IPS-11a (cell line): ENCODE results near the gene ALKBH4.
"Not testable (repeated sequence)": the region's sequence is repeated elsewhere in the genome, so short reads cannot be mapped to it uniquely, and the experiment has no call there.

Experiments used
- H3K4me3 ChIP-seq: one replicate; pipeline ENCODE4 v1.5.1; 2013; ENCODE audit warnings: low read depth, low read length, control low read depth

Gene ALKBH4

DNA sequence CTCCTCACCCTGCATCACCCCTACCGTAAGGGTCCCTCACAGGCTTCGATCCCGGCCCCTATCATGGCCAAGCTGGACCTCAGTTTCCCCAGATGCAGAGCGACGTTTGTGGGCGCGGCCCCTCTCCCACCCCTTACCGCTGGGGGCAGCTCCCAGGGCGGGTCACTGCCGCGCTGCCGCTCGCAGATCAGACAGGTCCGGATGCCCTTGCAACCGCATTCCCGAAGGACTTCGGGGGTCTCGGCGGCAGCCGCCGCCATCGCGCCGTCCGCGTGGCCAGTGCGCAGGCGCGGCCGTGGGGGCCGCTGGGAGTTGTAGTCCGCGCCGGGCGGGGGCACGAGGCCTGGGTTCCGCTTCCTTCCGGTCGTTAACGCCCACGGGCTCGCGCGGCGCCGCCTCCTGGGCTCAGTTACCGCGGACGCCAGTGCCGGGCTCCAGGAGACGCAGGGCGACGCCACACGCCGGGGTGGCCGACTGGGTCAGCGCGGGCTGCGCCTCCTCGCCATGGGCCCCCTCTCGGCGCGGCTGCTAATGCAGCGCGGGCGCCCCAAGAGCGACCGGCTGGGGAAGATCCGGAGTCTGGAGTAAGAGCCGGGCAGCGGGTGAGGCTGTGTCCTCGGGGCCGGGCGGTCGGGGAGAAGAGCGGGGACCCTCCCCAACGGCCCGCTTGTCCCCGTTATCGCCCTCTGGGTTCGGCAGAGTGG, at the start of gene ALKBH4, which contains the start of gene LRWD1:
Gene ALKBH4 (minus strand): TSS at position 287 of the 704 bp plus-strand sequence. CDS start 27 bp downstream, at position 260.
Gene LRWD1 (plus strand): TSS at position 408 of the 704 bp plus-strand sequence. CDS start 97 bp downstream, at position 505.
- H3K4me3 ChIP-seq = peak within 1 kb of the TSS; percentile 96

DNA sequence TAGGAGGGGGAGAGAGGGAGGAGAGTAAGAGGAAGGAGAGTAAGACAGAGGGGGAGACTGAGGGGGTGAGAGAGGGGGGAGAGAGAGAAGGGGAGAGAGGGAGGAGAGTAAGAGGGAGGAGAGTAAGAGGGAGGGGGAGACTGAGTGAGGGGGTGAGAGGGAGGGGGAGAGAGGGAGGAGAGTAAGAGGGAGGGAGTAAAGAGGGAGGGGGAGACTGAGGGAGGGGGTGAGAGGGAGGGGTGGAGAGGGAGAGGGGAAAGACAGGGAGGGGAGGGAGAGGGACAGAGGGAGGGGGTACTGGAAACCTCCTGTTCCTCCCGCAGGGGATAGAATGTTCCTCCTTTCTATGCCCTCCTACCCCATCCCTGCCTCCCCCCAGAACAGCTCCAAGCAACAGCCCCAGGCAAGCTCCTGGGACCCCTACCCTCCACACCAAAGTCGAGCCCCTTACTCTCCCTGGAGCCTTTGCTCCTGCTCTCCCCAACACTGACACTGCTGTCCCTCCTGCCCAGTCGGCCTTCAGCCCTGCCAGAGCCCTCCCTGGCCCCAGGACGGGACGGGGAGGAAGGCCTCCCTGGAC, 48.1 kb upstream of the ALKBH4 start:
- H3K4me3 ChIP-seq = not testable (repeated sequence)

- H3K4me3 ChIP-seq = not testable (repeated sequence)
Observed at GRCh38 chr7:102511860-102512522, 47.3 kb upstream of the ALKBH4 start.

DNA sequence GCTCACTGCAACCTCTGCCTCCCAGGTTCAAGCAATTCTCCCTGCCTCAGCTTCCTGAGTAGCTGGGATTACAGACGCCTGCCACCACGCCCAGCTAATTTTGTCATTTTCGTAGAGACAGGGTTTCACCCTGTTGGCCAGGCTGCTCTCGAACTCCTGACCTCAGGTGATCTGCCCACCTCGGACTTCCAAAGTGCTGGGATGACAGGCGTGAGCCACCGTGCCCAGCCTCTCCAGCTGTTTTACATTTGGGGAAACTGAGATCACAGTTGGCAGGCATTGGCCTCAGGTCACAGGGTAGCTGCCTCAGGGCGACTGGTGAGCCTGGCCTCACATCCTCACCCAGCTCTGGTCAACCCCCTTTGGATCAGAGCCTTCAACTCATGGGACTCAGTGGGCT, 45.9 kb upstream of the ALKBH4 start:
- not testable (repeated sequence) for H3K4me3 ChIP-seq

- not testable (repeated sequence) for H3K4me3 ChIP-seq
Observed at GRCh38 chr7:102507410-102508088, 42.9 kb upstream of the ALKBH4 start.

DNA sequence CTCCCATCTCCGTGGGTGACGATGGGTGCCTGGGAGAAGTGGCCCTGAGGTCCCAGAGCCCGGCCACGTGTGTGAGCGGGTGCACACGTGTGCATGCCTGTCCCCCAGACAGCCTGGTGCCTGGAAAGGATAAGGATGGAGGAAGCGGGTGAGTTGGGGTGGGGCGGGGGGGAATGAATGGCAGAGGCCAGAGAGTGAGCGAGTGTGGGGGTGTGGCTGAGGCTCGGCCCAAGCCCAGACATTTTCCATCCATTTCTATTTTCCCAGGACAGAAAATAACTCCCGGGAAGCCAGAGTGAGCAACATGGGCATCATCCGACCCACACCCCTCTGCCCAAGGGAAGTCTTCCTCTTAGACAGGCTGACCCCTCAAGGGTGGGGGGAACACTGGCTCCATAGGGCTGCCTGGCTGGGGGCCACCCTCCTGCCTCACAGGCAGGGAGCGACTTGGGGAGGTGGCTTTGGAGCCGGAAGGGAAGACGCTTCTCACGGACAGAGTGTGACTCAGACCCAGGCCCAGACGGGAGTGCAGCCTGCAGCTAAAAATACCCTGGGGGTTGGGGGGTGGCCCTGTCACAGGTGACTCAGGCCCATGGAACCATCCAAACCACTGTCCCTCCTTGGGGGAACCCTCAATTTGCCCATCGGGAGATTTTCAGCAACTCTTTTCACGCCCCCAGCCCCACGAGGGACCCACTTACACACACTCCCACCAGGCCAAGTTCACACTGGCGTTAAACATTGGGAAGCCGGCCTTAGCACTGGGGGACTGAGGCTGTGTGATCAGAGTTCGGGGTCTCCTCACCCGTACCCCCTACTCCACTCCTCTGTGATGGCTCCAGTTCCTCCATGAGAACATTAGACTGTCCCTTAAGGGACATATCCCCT, 40.9 kb upstream of the ALKBH4 start:
- H3K4me3 ChIP-seq = not testable (repeated sequence)

- not testable (repeated sequence) for H3K4me3 ChIP-seq
Observed at GRCh38 chr7:102503141-102503540, 38.5 kb upstream of the ALKBH4 start.

DNA sequence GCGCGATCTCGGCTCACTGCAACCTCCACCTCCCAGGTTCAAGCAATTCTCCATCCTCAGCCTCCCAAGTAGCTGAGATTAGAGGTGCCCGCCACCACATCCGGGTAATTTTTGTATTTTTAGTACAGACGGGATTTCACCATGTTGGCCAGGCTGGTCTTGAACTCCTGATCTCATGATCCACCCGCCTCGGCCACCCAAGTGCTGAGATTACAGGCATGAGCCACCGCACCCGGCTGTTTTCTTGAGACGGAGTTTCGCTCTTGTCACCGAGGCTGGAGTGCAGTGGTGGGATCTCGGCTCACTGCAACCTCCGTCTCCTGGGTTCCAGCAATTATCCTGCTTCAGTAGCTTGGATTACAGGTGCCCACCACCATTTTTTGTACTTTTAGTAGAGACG, 33.7 kb upstream of the ALKBH4 start:
- H3K4me3 ChIP-seq = not testable (repeated sequence)

GRCh38 chr7:102497308-102497707, 32.6 kb upstream of the ALKBH4 start:
- not testable (repeated sequence) for H3K4me3 ChIP-seq

DNA sequence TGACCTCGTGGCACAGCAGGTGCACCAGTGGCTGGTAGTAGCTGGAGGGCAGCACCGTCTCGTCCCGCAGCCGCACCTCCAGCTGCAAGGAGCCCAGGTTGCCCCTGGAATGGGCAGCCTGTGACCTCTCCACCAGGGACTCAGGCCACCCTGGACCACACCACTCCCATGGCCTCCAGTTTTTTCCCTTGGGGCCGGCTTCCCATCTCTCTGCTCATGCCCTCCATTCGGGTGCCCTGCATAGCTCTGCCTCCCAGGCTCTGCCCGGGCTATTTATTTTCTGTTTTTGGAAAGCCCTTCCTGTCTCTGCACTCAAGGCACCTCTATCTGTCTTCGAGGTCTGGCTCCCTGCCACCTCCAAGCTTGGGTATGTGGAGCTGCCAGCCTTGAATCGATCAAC, 32.2 kb upstream of the ALKBH4 start:
- not testable (repeated sequence) for H3K4me3 ChIP-seq

GRCh38 chr7:102494473-102495149, 29.9 kb upstream of the ALKBH4 start:
- not testable (repeated sequence) for H3K4me3 ChIP-seq

GRCh38 chr7:102494026-102494425, 29.4 kb upstream of the ALKBH4 start:
- not testable (repeated sequence) for H3K4me3 ChIP-seq

DNA sequence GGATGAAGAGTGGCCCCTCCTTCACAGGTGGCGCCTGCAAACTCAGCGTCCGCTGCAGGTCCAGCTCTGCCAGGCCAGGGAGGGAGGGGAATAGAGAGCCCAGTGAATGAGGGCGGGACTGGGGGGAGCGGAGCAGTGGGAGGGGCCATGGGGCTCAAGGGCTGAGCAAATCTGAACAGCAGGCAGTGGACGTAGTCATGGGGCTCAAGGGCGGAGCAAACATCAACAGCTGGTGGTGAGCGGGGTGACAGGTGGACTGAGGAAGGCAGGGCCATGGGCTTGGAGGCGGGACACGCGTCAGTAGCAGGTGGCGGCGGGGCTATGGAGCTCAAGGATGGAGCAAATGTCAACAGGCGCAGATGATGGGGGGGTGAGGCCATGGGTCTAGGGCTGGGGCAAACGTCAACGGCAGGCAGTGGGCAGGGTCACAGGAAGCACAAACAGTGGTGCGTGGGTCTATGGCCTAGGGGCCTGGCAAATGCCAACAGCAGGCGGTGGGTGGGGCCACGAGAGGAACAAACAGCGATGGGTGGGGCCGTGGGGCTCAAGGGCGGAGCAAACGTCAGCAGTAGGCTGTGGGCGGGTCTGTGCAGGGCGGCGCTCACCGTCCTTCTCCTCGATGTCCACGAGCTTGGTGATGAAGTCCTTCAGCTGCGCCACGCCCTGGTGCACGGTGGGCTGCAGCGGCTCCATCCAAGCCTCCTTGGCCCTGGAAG, 28.7 kb upstream of the ALKBH4 start:
- not testable (repeated sequence) for H3K4me3 ChIP-seq

DNA sequence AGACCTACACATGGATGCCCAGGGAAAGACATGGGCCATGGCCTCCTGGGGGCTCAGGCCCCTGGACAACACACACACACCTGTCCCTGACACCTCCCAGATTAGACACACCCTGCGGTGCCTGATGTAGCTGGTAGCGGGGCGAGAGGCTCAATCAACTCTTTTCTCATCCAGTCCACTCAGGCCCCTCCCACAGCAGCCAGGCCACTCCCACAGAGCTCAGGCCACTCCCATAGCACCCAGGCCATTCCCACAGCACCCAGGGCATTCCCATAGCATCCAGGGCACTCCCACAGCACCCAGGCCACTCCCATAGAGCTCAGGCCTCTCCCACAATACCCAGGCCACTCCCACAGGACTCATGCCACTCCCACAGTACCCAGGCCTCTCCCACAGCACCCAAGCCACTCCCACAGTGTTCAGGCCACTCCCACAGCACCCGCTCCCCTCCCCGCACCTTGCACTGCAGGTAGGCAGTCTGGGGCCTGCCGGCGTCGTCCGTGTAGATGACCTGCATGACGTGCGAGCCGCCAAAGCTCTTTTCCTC, 25.9 kb upstream of the ALKBH4 start:
- not testable (repeated sequence) for H3K4me3 ChIP-seq

DNA sequence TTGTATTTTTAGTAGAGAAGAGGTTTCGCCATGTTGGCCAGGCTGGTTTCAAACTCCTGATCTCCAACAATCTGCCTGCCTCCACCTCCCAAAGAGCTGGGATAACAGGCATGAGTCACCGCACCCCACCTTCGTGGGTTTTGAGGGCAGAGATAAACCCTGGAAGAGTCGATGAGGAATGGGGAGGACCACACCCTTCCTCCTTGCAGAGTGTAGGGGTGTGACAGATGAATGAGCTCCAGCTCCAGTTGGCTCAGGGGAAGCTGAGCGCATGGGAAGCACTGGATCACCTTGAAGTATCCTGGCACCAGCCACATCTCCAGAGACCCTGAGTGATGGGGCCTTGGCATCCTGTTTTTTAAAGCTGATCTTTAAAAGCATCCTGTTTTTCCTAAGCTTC, 19.7 kb upstream of the ALKBH4 start:
- H3K4me3 ChIP-seq = not testable (repeated sequence)

DNA sequence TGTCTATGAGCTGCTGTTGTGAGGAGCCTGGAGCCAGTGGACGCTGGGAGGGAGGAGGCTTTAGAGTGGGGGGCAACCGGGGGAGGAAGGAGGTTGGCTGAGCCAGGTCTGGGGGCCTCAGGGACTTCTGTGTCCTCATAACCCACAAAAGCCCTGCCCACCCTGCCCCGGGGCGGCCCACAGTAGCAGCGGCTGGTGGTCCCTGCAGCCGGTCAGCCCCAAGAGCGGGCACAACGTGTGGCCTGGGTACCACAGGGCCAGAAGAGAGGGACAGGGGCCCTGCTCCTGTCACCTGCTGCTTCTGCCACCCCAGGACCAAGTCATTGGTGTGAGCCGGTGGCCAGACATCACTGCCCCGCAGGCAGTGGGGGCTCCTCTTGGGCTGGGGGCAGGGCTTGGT, 17.3 kb upstream of the ALKBH4 start:
- not testable (repeated sequence) for H3K4me3 ChIP-seq

- H3K4me3 ChIP-seq = not testable (repeated sequence)
Observed at GRCh38 chr7:102479982-102480637, 15.4 kb upstream of the ALKBH4 start.

- not testable (repeated sequence) for H3K4me3 ChIP-seq
Observed at GRCh38 chr7:102479209-102479584, 14.5 kb upstream of the ALKBH4 start.
